ENCODE measurements around the gene AXL.
A peak's percentile ranks its signal among the peaks of the same experiment; 100 is the strongest.
"Not testable (repeated sequence)": the region's sequence is repeated elsewhere in the genome, so short reads cannot be mapped to it uniquely, and the experiment has no call there.

Gene AXL

DNA sequence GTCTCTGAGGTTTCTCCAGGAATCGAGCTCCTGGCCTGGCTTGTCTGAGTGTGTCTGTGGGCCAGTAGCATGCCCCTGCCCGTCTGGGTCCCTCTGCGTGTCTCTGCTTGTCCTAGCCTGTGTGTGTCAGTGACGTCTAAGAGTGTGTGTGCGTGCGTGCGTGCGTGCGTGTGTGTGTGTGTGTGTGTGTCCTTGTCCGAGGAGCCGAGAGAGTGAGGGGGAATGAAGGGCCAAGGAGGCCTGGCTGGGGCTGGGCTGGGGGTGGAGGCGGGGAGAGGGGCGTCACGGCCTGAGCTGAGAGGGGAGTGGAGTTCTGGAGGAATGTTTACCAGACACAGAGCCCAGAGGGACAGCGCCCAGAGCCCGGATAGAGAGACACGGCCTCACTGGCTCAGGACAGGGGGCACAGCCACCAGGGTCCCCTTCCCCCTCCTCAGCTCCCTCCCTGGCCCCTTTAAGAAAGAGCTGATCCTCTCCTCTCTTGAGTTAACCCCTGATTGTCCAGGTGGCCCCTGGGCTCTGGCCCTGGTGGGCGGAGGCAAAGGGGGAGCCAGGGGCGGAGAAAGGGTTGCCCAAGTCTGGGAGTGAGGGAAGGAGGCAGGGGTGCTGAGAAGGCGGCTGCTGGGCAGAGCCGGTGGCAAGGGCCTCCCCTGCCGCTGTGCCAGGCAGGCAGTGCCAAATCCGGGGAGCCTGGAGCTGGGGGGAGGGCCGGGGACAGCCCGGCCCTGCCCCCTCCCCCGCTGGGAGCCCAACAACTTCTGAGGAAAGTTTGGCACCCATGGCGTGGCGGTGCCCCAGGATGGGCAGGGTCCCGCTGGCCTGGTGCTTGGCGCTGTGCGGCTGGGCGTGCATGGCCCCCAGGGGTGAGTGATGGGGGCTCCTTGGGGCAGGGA is at the start of gene AXL:
Gene AXL (plus strand): TSS at position 609 of the 893 bp plus-strand sequence. CDS start 170 bp downstream, at position 779.
- DNase-seq (ENCODE audit: low spot score): no peak

DNA sequence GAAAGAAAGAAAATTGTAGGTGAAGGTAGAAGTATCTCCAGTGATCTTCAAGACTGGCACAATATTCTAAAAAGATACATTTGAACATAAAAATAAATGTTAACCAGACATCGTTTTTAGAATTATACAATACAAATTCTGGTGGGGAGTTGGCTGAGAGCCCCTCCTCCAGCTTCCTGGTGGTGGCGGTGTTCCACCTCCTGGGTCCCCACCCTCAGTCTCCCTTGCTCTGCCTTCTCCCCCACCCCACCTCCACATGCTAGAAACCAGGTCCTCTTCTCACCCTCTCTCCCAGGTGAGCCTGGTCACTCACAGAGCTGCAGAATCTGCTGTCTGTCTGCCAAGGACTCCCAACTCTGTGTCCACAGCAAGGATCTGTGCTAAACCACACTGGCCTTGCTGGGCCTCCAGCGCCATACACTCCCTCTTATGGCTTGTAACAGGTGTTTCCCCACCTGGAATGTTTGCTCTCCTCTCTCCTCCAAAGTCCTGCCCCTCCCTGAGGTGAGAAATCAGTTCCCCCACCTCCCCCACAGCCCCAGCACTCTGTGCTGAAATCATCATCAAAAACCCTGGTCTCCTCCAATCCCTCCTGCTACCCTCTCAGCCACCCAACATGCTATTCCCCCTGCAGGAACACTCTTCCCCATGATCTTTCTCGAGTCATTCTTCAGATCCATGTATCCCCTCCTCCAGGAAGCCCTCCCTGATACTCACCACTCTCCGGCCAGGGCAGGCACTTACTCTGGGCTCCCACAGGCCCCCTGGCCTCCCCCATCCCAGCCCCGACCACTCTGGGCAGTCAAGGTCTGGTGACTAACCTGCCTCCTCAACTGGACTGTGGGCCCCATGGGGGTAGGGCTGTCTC is 46.5 kb upstream of the AXL start:
- no peak for DNase-seq (ENCODE audit: low spot score)

DNA sequence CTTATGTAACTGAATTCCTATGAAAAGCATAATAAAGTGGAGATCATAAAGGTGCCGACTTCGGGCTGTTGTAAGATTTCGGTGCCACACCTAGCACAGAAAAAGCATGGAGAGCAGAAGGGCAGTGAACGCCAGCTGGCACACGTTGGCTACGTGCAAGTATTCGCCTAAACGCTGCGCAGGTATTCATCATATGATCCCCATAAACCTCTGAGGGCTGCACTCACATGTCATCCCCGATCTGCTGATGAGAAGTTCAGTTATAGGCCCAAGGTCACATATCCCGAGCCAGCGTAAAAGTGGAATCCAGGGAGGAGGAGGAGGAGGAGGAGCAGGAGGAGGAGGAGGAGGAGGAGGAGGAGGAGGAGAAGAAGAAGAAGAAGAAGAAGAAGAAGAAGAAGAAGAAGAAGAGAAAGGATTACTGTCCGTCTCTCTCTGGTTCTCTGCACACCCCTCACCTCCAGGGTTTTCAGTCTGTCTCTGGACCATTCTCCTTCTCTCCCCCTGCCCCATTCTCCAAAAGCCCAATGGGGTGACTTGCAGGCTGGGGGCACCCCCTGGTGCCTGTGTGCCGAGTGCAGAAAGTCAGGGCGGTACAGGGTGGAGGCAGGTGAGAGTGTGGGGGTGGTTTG is 44.6 kb upstream of the AXL start:
- DNase-seq (ENCODE audit: low spot score): no peak

DNA sequence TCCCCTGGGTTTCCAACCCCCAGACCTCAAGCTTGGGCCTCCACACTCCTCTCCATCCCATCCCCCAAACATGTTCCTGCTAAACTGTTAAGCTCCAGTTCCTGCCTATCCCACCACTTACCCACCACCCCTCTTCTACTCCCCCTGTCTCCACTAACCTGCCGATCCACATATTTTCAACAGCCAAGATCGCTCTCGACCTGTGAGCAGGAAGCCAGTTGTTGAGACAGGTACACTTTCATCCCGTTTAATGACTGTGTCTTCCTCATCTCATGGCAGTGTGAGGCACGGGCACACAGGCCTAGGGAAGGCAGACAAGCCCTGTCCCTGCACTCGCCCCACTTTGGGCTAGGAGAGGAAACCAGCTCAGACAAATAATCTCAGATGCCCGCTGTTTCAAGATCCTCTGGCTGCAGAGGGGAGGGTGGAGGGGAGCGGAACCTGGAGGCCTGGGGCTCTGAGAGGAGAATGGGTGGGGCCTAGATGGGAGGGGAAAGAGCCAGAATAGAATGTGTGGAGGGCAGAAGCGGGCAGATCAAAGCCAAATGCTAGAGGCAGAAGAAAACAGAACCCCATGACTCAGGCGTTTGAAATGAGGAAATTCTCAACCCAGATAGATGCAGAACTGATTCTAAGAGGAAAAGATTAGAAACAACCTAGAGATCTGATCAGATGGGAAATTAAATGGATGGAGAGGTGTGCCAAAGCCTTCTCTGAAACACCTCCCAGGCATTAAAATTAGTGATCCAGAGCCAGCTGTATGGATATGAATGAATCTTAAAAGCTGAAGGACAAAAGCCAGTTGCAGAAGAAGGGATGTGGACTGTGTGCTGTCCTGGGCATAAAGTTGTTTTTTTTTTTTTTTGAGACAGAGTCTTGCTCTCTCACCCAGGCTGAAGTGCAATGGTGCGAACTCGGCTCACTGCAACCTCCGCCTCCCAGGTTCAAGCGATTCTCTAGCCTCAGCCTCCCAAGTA is 42.9 kb upstream of the AXL start:
- DNase-seq (ENCODE audit: low spot score): peak; percentile 10

DNA sequence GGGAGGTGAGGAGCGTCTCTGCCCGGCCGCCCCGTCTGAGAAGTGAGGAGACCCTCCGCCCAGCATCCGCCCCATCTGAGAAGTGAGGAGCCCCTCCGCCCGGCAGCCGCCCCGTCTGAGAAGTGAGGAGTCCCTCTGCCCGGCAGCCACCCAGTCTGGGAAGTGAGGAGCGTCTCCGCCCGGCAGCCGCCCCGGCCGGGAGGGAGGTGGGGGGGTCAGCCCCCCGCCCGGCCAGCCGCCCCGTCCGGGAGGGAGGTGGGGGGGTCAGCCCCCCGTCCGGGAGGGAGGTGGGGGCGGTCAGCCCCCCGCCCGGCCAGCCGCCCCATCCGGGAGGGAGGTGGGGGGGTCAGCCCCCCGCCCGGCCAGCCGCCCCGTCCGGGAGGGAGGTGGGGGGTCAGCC is 38.9 kb upstream of the AXL start:
- DNase-seq (ENCODE audit: low spot score): not testable (repeated sequence)

DNA sequence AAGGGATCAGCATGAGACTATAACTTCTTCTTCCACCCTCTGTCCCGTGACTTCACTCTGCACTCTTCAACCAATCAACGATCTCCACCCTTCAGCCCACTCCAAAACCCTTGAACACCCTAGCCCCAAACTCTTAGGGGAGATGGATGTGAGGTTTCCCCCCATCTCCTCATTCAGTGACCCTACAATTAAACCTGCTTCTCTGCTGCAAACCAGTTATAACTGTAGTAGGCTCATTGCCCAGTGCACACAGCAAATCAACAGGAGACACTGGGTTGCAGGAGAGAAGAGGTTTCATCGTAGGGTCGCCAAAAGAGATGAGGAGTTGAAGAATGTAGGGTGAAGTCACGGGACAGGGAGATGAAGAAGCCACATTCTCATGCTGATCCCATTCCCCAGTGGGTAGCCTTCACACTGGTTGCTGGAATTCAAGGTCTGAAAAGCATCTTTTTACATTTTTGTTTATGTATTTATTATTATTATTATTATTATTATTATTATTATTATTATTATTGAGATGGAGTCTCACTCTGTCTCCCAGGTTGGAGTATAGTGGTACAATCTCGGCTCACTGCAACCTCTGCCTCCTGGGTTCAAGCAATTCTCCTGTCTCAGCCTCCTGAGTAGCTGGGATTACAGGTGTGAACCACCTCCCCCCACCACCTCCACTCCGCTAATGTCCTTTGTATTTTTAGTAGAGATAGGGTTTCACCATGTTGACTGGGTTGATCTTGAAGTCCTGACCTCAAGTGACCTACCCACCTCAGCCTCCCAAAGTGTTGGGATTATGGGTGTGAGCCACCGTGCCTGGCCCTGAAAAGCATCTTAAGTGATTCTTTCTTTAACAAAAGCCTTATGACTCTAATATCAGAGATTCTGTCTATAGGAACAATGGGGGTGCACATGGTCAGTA is 31.8 kb upstream of the AXL start:
- DNase-seq (ENCODE audit: low spot score): no peak

DNA sequence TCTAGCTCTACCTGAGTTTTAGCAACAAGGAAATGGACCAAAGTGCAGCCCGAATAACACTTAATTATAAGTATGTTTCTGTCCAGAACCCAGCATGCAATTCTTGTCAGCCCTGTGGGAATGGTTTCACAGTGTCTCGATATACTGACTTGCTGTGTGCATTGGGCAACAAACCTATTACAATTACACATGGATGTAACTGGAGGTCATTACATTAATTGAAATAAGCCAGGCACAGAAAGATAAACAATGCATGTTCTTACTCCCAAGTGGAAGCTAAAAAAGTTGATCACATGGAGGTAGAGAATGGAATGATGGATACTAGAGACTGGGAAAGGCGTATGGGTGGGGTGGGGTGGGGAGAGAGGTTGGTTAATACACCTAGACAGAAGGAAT is 31.1 kb upstream of the AXL start:
- no peak for DNase-seq (ENCODE audit: low spot score)

DNA sequence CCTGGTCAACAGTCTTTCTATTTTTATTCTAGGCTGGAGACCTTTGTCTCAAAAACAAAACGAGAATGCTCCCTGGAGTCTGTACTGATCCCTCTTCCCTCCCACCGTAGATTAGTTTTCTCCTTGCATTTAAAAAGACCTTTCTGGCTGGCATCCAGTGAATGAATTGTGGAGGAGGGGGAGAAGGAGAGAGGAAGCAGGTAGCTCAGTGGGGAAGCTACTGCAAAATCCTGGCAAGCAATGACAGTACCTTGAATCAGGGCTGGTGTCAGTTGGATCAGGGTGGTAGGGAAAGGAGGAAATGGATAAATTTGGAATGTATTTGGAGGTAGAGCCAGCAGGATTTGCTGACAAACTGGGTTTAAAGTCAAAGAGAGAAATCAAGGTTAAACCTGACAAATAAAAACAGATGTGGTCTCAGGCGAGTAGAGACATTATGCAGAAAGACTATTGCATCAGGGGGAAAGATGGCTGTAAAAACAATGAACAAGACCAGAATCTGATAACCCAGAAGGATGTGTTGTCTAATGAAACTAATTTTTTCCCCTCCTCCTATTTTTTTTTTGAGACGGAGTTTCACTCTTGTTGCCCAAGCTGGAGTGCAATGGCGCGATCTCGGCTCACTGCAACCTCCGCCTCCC is 29.5 kb upstream of the AXL start:
- DNase-seq (ENCODE audit: low spot score): no peak

DNA sequence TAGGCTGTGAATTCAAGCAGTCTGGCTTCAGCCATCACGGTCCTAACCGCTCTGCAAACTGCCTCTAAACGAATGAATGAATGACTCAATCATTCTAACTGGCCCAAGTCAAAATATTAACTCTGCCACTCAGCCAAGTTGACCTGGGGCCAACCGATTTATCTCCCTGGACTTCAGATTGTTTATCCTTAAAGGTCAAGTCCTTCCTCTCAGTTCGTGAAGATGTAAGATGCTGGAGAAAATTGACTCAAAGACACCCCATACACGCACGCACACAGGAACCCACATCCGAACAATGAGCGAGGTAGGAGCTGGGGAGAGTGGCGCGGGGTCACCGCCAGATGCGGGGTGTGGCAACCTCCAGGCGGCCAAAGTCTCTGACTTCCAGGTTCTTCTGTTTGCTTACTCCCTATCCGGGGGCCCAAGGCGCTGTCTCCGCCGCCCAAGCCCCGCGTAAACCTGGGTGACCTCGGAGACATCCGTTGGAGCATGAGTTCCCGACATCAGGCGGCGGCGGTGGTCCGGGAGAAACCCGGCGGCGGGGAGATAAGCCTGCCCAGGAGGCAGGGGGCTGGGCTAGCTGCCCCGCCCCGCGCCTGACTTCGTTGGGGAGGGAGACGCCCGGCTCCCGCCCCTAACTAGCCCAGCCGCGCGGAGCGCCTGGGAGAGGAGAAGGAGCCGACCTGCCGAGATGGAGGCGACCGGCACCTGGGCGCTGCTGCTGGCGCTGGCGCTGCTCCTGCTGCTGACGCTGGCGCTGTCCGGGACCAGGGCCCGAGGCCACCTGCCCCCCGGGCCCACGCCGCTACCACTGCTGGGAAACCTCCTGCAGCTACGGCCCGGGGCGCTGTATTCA is 26.2 kb upstream of the AXL start, which contains the start of gene CYP2S1:
Gene CYP2S1 (plus strand): TSS at position 646 of the 856 bp plus-strand sequence. CDS start 46 bp downstream, at position 692.
- no peak for DNase-seq (ENCODE audit: low spot score)

DNA sequence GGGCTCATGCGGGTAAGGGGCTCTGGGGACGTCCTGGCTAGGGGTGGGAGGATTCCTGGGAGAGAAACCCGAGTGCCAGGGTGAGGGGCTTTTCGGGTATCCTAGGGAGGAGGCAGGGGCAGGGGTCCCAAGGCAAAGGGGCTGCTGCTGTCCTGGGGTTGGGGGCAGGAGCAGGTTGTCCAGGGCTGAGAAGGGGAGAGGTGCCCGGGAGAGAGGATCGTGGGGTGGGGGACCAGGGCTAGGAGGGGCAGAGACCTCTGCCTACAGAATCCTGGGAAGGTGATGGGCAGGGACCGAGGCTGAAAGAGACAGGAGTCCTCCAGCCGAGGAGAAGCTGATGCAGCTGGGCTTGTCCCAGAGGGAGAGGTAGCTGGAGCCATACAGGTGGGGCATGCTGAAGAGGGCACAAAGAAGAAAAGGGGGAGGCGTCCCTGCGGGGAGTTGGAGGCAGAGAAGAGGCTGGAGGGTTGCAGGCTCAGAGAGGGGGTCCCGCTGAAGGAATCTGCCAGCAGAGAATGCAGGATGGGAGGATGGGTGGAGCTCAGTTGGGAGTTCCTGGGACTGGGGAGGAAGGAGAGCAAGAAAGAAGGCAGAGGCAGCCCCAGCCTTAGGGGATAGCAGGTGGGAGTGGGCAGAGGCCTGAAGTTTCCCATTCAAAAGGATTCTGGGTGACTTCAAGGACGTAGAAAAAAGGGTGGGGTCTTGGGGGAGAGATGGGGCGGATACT is 25.4 kb upstream of the AXL start:
- DNase-seq (ENCODE audit: low spot score): no peak

DNA sequence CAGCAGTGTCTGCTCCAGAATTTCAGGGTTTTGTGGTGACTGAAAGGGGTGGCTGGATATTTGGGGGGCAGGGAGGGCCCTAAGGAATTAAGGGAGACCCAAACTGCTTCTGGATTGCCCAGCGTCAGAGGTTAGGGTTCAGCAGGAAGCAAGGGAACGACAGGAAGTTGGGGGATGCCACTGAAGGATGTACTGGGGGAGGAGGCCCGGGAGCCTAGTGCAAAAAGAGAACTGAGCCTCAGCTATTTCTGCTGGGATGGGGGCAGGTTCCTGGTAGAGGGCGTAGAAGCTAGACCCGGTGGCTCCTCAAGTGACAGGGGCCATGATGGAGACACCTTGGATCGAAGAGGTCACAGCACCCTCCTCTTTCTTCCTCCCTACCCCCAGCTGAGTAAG is 24.9 kb upstream of the AXL start:
- DNase-seq (ENCODE audit: low spot score): no peak

DNA sequence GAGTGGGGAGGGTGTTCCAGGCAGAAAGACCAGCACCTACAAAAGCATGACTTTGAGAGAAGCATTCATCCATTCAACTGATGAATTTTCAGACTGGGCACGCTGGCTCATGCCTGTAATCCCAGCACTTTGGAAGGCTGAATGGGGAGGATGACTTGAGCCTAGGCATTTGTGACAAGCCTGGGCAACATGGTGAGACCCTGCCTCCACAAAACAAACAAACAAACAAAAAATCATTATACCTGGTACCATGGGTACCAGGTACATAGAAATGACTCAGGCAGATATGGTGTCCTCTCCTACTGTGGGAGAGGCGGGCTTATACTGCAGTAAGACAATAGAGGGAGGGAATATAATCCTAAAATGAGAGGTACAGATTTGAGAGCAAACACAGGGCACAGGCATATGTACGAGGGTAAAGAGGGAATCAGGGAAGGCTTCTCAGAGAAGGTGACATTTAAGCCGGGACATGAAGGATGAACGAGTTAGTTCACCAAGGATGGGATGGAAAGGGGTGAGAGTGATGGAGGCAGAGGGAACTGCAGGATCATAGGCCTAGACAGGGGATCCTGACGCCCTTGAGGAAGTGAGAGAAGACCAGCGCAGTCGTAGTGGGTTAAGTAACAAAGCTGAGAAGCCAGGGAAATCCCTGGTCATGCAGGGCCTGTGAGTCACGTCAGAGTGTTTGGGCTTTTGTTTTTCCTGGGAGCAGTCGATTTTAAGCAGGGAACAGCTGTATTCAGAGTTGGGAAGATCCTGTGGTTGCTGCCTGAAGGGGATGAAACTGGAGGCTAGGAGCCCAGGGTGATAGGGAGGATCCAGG is 23.1 kb upstream of the AXL start:
- DNase-seq (ENCODE audit: low spot score): no peak

DNA sequence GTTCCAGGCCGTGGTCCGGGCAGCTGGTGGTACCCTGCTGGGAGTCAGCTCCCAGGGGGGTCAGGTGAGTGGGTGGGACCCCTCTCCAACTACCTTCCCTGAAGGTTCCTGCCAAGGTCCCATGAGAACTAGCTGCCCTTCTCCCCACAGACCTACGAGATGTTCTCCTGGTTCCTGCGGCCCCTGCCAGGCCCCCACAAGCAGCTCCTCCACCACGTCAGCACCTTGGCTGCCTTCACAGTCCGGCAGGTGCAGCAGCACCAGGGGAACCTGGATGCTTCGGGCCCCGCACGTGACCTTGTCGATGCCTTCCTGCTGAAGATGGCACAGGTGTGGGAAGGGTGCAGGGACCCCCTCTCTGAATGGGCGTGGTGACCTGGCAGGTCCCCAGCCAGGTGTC is 20.5 kb upstream of the AXL start:
- DNase-seq (ENCODE audit: low spot score): no peak

DNA sequence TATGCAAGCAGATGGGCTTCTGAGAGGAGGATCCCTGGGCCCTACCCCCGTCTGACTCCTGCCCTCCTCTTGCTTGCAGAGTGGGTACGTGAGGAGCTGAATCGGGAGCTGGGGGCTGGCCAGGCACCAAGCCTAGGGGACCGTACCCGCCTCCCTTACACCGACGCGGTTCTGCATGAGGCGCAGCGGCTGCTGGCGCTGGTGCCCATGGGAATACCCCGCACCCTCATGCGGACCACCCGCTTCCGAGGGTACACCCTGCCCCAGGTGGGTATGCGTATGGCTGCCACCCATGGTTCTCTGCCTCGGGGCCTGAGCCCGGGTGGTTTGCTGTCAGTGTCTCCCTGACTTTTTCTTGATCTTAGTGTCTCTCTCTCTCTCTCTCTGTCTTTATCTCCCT is 15.7 kb upstream of the AXL start:
- no peak for DNase-seq (ENCODE audit: low spot score)

DNA sequence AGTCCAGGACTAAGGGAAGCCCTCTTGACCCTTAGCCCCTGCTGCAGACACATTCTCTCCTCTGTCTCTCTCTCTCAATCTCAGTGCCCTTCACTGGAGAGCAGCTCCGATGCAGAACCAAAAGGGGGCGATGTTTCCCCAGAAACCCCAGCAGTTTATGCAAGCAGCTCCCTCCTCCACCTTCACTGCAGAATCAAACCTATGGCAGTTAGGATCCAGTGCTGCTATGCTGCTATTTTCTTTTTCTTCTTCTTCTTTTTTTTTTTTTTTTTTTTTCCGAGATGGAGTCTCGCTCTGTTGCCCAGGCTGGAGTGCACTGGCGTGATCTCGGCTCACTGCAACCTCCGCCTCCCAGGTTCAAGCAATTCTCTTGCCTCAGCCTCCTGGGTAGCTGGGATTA is 14.7 kb upstream of the AXL start:
- DNase-seq (ENCODE audit: low spot score): peak; percentile 83

DNA sequence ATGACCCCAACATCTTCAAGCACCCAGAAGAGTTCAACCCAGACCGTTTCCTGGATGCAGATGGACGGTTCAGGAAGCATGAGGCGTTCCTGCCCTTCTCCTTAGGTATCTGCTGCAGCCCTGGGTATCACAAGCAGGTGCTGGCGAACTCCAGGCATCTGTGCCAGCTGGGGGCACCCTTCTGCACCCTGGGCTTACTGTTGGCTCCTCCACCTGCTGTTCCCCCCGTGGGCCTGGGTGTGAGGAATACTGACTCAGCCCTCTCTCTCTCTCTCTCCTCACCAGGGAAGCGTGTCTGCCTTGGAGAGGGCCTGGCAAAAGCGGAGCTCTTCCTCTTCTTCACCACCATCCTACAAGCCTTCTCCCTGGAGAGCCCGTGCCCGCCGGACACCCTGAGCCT is 13.0 kb upstream of the AXL start:
- no peak for DNase-seq (ENCODE audit: low spot score)

DNA sequence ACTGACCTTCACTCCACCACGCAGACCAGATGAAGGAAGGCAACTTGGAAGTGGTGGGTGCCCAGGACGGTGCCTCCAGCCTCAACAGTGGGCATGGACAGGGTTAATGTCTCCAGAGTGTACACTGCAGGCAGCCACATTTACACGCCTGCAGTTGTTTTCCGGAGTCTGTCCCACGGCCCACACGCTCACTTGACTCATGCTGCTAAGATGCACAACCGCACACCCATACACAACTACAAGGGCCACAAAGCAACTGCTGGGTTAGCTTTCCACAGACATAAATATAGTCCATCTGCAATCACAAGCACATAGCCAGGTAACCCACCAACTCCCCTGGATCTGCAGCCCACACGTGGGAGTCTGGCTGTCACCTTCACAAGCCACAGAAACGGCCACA is 12.6 kb upstream of the AXL start:
- no peak for DNase-seq (ENCODE audit: low spot score)
